Measurements from ENCODE around the gene WDR45.
"Not testable (repeated sequence)": the region's sequence is repeated elsewhere in the genome, so short reads cannot be mapped to it uniquely, and the experiment has no call there.

The WDR45 gene

GRCh38 chrX:49079489-49080428, at the start of gene WDR45:
Gene WDR45 (minus strand): TSS chrX:49079887. CDS start chrX:49078095, 1,792 bp downstream.
- no peak for DNase-seq

GRCh38 chrX:49129427-49129826, 49.7 kb upstream of the WDR45 start:
- DNase-seq, result no peak

- DNase-seq, result not testable (repeated sequence)
These were observed 48.1 kb upstream of the WDR45 start for GRCh38 chrX:49127742-49128258.

GRCh38 chrX:49122499-49122898, 42.8 kb upstream of the WDR45 start:
- DNase-seq, result no peak

GRCh38 chrX:49120091-49120490, 40.4 kb upstream of the WDR45 start:
- no peak for DNase-seq

- no peak for DNase-seq
These were observed 37.9 kb upstream of the WDR45 start for GRCh38 chrX:49117581-49117980.

- no peak for DNase-seq
These were observed 37.0 kb upstream of the WDR45 start for GRCh38 chrX:49116716-49117115.

GRCh38 chrX:49116076-49116475, 36.4 kb upstream of the WDR45 start:
- DNase-seq, result no peak

GRCh38 chrX:49111791-49112190, 32.1 kb upstream of the WDR45 start:
- no peak for DNase-seq

- no peak for DNase-seq
These were observed 30.7 kb upstream of the WDR45 start for GRCh38 chrX:49110417-49110816.

GRCh38 chrX:49108641-49109040, 29.0 kb upstream of the WDR45 start:
- DNase-seq, result no peak

- no peak for DNase-seq
These were observed 27.2 kb upstream of the WDR45 start for GRCh38 chrX:49106930-49107329.

GRCh38 chrX:49106296-49106695, 26.6 kb upstream of the WDR45 start:
- DNase-seq, result no peak

- DNase-seq, result no peak
These were observed 23.9 kb upstream of the WDR45 start for GRCh38 chrX:49103637-49104036.

GRCh38 chrX:49102190-49102589, 22.5 kb upstream of the WDR45 start:
- DNase-seq, result no peak

- DNase-seq, result no peak
These were observed 21.9 kb upstream of the WDR45 start for GRCh38 chrX:49101629-49101984.

- peak; percentile 88 for DNase-seq
These were observed 21.3 kb upstream of the WDR45 start for GRCh38 chrX:49100704-49101628.

- no peak for DNase-seq
These were observed 16.7 kb upstream of the WDR45 start for GRCh38 chrX:49096419-49096818.

GRCh38 chrX:49089553-49089952, 9.9 kb upstream of the WDR45 start:
- no peak for DNase-seq

GRCh38 chrX:49082271-49082871, 2.7 kb upstream of the WDR45 start:
- no peak for DNase-seq

- DNase-seq, result no peak
These were observed 1.7 kb downstream of the WDR45 start for GRCh38 chrX:49077941-49078340.

GRCh38 chrX:49075347-49075746, 4.3 kb downstream of the WDR45 start:
- DNase-seq, result no peak

Data from NCI-H446 treated with DMSO at 0.1 percent for 48 hours (cell line).